Measurements from ENCODE around the gene PABPN1.
"Not testable (repeated sequence)": the region's sequence is repeated elsewhere in the genome, so short reads cannot be mapped to it uniquely, and the experiment has no call there.

The PABPN1 gene

DNA sequence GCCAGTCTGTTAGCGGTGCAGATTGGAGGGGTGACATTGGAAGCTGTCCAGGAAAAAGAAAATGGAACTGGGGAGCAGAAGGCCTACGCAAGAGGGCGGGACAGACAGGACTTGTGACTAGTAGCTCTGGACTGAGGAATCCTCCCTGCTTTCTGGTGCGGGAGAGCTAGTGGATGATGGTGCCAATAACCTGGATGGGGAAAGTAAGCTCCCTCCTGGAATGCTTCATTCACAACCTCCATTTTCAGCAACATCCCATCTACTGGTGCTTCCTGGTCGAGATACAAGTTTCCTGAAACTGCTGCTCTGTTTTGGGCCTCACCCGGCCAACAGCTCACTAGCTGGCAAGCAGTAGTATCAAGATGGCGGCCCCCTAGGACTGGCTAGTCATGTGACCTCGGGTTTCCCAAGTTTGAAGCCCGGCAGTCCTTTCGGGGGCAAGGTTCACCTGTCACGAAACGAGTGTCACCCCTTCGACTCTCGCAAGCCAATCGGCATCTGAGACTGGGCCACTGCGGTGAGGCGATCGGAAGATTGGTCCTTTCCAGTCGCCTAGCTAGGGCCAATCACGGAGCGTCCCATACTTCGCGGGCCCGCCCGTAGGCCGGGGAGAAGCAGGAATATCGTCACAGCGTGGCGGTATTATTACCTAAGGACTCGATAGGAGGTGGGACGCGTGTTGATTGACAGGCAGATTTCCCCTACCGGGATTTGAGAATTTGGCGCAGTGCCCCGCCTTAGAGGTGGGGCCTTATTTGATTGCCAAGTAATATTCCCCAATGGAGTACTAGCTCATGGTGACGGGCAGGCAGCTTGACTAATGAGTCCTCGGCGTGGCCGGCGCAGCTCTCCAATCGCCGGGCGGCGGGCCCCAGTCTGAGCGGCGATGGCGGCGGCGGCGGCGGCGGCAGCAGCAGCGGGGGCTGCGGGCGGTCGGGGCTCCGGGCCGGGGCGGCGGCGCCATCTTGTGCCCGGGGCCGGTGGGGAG is at the start of gene PABPN1:
TSS of gene PABPN1 (plus strand) at position 874 of the 988 bp plus-strand sequence. CDS start at position 887, 13 bp downstream.
- DNase-seq (ENCODE audit: low spot score): peak; percentile 97

DNA sequence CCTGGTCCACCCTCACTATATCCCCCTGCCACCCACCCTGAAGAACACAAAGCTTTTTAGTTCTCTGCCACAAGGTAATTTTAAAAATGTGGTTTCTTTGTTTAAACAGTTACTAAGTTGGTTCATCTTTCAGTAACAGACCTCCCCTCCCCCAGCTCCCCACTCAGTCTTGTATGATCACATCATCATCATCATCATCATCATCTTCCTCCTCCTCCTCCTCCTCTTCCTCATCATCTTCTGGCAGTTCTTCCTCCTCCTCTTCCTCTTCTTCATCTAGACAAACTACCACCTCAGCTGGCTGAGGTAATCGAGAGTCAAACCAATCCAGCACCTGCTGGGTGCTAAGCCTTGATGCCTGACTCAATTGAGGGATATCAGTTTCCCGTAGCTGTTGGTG is 45.8 kb upstream of the PABPN1 start:
- no peak for DNase-seq (ENCODE audit: low spot score)

GRCh38 chr14:23277189-23277588 is 44.1 kb upstream of the PABPN1 start:
- no peak for DNase-seq (ENCODE audit: low spot score)

DNA sequence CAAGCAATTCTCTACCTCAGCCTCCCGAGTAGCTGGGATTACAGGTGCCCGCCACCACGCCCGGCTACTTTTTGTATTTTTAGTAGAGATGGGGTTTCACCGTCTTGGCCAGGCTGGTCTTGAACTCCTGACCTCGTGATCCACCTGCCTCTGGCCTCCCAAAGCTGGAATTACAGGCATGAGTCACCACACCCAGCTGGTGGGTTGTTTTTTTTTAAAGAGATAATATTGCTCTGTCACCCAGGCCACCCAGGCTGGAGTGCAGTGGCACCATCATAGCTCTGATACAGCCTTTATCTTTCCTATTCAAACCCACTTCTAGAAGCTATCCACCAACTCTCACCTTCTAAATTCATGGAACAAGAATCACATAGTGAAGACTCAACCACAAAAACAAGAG is 43.3 kb upstream of the PABPN1 start:
- not testable (repeated sequence) for DNase-seq (ENCODE audit: low spot score)

GRCh38 chr14:23281247-23281646 is 40.0 kb upstream of the PABPN1 start:
- DNase-seq (ENCODE audit: low spot score): no peak

- no peak for DNase-seq (ENCODE audit: low spot score)
These were observed 36.4 kb upstream of the PABPN1 start for GRCh38 chr14:23284654-23285529.

GRCh38 chr14:23285530-23286019 is 35.7 kb upstream of the PABPN1 start:
- DNase-seq (ENCODE audit: low spot score): peak; percentile 38

GRCh38 chr14:23286020-23286901 is 35.0 kb upstream of the PABPN1 start, which contains the start of gene HOMEZ:
Gene HOMEZ (minus strand): TSS chr14:23286132. CDS start chr14:23285952, 180 bp downstream.
- DNase-seq (ENCODE audit: low spot score): peak; percentile 97

DNA sequence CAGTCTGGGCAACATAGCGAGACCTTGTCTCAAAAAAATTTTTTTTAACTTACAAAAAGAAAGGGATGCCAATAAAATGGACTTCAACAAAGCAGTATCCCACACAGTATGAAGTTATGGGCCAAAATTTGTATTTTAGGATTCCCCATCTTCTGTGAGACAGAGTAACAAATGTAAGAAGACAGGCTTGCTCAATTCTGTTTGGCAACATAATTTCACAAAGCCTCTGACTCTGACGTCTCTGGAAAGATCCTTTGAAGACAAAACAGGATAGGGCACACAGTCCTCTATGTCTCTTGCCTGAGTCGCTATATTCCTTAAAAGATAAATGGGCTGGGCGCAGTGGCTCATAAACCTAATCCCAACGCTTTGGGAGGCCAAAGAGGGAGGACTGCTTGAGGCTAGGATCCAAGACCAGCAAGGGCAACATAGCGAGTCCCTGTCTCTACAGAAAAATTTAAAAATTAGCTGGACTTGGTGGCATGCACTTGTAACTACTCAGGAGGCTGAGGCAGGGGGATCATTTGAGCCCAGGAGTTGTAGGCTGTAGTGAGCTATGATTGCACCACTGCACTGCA is 34.3 kb upstream of the PABPN1 start:
- DNase-seq (ENCODE audit: low spot score): no peak

DNA sequence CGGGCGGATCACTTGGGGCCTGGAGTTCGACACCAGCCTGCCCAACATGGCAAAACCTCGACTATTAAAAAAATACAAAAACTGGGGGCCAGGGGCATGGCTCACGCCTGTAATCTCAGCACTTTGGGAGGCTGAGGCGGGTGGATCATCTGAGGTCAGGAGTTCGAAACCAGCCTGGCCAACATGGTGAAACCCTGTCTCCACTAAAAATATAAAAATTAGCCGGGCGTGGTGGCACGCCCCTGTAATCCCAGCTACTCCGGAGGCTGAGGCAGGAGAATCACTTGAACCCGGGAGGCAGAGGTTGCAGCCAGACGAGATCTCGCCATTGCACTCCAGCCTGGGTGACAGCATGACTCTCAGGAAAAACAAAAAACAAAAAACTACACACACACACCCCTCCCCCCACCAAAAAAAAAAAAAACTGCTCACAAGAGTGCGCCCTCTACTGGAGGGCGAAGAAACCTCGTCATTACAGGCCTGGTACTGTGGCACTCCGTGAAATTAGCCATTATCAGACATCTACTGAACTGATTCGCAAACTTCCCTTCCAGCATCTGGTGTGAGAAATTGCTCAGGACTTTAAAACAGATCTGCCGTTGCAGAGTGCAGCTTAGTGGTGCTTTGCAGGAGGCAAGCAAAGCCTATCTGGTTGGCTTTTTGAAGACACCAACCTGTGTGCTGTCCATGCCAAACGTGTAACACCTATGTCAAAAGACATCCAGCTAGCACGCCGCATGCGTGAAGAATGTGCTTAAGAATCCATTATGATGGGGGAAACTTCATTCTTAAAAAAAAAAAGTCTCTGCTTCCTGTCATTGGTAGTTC is 26.3 kb upstream of the PABPN1 start:
- DNase-seq (ENCODE audit: low spot score): peak; percentile 11

DNA sequence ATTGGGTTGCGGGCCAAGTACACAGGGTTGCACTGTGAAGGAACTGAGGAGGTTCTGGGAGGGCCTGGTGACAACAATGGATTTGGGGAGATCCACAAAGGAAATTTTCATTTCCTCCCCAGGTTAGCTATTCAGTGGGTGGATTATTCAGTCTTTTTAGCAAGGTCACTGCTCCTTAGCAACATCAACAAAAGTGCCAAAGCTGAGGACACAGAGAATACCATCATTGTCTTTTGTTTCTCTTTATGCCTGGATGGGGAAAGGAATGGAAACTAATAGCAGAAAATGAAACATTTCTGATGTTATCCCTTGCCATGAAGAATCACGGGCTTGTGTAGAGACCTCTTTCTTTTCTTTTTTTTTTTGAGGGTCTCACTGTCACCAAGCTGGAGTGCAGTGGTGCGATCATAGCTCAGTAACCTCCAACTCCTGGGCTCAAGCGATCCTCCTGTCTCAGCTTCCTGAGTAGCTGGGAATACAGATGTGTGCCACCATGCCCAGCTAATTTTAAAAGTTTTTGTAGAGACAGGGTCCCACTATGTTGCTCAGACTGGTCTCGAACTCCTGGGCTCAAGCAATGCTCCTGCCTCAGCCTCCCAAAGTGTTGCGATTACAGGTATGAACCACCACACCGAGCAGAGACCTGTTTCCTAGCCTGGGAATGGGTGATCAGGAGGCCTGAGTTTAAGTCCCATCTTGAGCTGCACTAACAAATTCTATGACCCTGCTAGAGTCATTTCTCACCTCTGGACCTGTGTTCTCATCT is 25.1 kb upstream of the PABPN1 start:
- DNase-seq (ENCODE audit: low spot score): no peak

- no peak for DNase-seq (ENCODE audit: low spot score)
These were observed 24.2 kb upstream of the PABPN1 start for GRCh38 chr14:23297096-23297495.

DNA sequence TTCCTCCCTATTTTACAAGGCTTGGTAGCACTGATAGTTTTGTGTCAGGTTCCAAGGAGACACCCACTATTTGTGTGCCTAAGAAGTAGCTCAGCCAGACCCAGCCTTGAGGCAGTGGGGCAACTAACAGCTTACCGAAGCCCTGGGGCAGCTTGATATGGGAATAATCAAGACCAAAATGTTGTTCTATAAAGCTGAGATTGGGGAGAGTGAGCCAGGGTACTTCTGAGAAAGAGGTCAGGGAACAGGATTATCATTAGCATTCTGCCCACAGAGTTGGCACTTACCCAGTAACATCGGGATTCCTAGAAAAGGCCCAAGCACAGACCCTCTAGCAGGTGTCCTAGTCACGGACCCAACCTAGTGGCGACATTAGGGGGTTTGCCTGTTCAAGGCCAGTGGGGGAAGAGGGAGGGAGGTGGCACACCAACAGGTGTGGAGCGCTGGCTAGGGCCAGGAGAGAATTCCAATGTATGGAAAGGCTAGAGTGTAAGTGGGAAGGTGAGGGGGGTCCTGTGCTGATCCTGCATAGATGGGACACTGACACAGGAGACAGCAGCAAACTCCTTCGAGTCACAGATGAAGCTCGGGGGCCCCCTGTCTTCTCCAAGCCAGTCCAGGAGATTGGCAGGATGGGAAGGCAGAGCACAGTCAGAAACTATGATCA is 23.5 kb upstream of the PABPN1 start:
- DNase-seq (ENCODE audit: low spot score): no peak

- DNase-seq (ENCODE audit: low spot score): peak; percentile 22
These were observed 21.9 kb upstream of the PABPN1 start for GRCh38 chr14:23299211-23299957.

GRCh38 chr14:23299986-23300686 is 21.1 kb upstream of the PABPN1 start:
- DNase-seq (ENCODE audit: low spot score): no peak

- peak; percentile 24 for DNase-seq (ENCODE audit: low spot score)
These were observed 20.5 kb upstream of the PABPN1 start for GRCh38 chr14:23300687-23301223.

All from hepatic stellate cell (primary cell).